ENCODE measurements around the gene PARD3.
"Not testable (repeated sequence)": the region's sequence is repeated elsewhere in the genome, so short reads cannot be mapped to it uniquely, and the experiment has no call there.

The PARD3 gene

DNA sequence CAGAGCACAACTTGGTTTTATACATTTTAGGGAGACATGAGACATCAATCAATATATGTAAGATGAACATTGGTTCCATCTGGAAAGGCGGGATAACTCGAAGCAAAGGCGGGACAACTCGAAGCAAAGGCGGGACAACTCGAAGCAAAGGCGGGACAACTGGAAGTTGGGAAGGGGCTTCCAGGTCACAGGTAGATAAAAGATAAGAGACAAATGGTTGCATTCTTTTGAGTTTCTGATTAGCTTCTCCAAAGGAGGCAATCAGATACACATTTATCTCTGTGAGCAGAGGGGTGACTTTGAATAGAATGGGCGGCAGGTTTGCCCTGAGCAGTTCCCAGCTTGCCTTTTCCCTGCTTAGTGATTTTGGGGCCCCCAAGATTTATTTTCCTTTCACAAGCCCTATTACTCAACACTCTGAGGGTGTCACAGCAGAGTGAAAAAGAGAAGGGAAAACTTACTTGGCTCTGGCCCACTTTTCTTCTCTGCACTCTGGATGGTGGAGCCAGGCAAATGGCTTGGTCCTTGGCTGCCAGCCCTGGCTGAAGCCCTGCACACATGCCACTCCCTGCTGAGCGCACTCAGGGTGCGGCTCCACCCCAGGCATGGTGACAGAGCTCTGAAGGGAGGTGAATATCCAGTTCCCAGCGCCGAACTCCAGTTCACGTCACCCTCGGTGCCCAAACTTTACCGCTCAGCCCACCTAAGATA, 46.7 kb downstream of the PARD3 start:
- DNase-seq (ENCODE audit: low spot score) (no peak), FAIRE-seq (no peak)

DNA sequence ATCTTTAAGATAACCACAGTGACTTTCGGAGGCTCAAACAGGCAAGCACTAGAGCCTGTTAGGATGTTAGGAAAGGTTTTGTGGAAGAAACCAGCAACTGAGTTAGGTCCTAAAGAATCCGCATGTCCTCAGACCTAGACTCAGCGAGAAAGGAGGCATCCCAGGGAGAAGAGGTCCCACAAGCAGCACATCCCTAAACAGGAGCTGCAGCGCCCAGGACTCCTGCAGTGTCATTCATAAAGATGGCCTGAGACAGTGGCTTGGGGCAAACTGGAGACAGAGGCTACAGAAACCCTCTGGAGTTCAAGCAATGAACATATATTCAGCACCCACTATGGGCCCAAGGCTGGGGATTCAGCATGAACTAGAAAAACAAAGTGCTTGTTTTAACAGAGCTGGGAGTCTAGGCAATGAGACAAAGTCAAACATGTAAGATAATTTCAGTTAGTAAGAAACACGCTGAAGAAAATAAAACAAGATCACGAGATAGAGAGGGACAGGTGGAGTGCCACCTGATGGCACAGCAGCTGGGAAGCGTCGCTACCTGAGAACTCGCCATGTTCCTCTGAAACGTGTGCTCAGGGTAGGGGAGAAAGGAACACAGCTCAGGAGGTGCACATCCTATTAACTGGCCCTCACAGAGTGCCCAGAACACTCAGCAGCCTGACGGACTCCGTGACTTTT, 48.1 kb downstream of the PARD3 start:
- FAIRE-seq = no peak
- DNase-seq (ENCODE audit: low spot score) = no peak

DNA sequence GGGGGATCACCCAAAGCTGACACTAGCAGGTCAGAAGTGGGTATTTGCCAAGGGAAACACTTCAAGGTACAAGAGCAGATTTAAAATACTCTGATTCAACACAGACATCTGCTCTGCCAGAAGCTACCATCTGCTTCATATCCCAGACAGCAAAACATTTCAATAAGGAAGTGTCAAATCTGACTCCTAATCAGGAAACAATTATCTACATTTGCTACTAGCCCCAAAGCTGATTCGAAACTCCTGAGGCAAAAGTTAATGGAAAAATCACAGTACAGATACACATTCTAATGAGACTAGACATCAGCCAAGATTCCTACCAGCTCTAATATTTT, 48.9 kb downstream of the PARD3 start:
- FAIRE-seq = no peak
- DNase-seq (ENCODE audit: low spot score) = no peak

GRCh38 chr10:34764472-34764946, 50.6 kb downstream of the PARD3 start:
- DNase-seq (ENCODE audit: low spot score) (no peak), FAIRE-seq (no peak)

GRCh38 chr10:34762603-34763299, 52.3 kb downstream of the PARD3 start:
- FAIRE-seq = no peak

DNA sequence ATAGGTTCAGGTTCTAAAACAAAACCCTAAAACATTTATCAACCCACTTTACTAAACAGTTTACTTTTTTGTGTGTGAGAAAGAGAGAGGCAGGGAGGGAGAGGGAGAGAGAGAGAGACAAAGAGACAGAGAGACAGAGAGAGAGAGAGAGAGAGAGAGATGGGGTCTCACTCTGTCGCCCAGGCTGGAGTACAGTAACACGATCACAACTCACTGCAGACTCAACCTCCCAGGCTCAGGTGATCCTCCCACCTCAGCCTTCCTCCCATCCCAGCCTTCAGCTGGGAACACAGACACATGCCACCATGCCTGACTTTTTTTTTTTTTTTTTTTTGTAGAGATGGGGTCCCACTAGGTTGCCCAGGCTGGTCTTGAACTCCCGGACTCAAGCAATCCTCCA, 52.9 kb downstream of the PARD3 start:
- DNase-seq (ENCODE audit: low spot score) (no peak), FAIRE-seq (no peak)

More at GRCh38 chr10:34762603-34763299, 52.3 kb downstream of the PARD3 start:
- no peak for DNase-seq (ENCODE audit: low spot score)

DNA sequence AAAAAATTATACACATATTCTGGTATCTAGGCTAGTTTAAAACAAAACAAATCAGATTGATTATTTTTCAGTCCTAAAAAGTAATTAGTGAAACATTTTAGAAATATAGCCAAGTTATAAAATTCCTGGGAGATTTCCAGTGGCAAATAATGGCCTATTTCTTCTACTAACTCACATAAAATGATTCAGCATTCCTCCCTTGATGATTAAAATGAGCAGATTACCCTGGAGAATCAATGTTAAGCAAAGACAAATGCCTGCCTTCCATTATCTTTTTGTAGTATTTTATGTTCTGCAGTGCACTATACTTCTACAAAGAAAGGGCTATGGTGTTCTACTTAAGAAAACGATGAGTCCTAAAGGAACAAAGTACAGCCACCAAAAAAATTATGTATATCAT, 53.6 kb downstream of the PARD3 start:
- FAIRE-seq (peak; percentile 33), DNase-seq (ENCODE audit: low spot score) (no peak)

- peak; percentile 54 for DNase-seq (ENCODE audit: low spot score)
Observed at GRCh38 chr10:34760606-34761005, 54.5 kb downstream of the PARD3 start.

GRCh38 chr10:34759837-34760215, 55.3 kb downstream of the PARD3 start:
- DNase-seq (ENCODE audit: low spot score) (no peak), FAIRE-seq (no peak)

More at GRCh38 chr10:34760606-34761005, 54.5 kb downstream of the PARD3 start:
- peak; percentile 81 for FAIRE-seq

DNA sequence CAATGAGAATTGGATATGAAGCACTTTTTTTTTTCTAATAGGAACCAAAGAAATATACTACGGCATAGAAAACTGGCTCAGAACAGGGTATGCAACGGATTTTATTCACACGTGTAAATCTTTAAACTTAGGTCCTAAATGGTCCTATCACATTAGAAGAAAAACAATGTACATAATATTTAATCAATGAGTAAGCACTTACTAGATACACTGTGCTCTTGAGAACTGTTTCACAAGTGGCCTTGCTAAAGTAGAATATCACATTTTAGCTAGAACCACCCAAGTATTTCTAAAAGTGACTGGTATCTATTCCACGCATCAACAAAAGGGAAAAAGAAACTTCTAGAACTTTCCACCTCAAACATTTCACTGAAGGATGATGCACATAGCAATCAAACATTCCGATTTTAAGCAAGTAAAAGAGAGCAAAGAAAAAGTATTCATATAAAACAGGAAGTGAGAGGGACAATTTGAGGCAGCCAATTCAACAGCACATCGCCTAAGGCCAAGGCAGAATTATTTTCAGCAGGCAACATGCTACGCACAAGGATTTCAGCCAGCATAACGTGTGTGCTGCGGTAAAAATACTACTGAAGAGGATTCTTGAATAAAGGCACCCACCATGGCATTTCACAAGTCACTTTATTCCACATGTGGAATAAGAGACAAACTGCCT, 55.8 kb downstream of the PARD3 start:
- DNase-seq (ENCODE audit: low spot score) (peak; percentile 19), FAIRE-seq (no peak)

DNA sequence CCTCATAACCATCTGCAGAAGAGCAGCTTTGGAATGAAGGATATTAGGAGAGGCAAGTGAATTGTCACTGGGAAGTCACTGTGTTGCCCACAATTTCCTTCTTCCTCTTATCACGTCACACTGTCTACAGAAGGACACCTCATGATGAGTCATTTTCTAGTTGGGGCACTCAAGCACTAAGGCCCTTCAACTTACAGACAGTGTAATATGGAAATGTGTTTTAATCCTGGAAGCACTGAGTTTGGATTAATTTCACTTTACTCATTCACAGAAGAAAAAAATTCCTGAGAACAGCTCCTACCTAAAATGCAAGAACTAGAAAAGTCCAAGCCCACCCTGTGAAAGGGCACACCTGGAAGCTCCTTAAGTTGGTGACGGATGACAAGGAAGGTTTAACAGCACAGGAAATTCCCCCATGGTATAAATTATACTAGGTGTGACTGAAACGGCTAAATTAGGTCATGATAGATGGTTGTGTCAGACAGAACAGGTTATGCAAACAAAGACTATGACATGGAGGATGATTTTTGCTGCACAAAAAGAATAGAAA, 56.6 kb downstream of the PARD3 start:
- DNase-seq (ENCODE audit: low spot score) (peak; percentile 99), FAIRE-seq (peak; percentile 99)

DNA sequence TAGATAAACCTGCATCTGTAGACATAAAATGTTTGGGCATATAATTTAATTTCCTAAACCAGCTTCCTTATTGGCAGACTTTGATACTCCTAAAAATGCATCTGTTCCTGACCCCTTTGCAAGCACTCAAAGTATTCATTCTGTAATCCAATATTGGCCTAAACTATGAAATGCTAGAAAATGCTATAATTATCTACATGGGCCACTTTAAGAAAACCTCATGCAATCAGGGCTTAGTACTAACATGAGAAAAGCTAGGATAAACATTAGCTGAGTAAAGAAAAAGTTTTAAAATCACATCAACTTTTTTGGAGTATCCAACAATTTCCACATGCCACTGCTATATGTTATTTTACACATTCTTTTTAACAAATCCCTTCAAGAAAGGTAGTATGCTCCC, 57.2 kb downstream of the PARD3 start:
- DNase-seq (ENCODE audit: low spot score) (no peak), FAIRE-seq (no peak)

DNA sequence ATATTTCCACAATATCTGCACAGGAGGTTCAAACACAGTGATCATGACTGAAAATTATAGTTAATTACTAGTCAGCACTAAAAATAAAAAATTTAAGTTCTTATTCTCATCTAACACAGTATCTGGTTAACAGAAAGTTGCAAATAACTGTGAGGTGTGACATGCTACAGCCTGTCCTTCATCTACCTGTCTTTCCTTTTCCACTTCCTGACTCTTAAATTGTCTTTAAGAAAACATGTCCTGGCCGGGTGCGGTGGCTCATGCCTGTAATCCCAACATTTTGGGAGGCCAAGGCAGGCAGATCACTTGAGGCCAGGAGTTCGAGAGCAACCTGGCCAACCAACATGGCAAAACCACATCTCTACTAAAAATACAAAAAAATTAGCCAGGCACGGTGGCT, 57.9 kb downstream of the PARD3 start:
- not testable (repeated sequence) for FAIRE-seq; DNase-seq (ENCODE audit: low spot score)

- FAIRE-seq = no peak
- DNase-seq (ENCODE audit: low spot score) = no peak
Observed at GRCh38 chr10:34756584-34756983, 58.5 kb downstream of the PARD3 start.

- no peak for DNase-seq (ENCODE audit: low spot score)
- FAIRE-seq = no peak
Observed at GRCh38 chr10:34753014-34753757, 61.9 kb downstream of the PARD3 start.

- no peak for FAIRE-seq
- DNase-seq (ENCODE audit: low spot score) = no peak
Observed at GRCh38 chr10:34751272-34751671, 63.8 kb downstream of the PARD3 start.

DNA sequence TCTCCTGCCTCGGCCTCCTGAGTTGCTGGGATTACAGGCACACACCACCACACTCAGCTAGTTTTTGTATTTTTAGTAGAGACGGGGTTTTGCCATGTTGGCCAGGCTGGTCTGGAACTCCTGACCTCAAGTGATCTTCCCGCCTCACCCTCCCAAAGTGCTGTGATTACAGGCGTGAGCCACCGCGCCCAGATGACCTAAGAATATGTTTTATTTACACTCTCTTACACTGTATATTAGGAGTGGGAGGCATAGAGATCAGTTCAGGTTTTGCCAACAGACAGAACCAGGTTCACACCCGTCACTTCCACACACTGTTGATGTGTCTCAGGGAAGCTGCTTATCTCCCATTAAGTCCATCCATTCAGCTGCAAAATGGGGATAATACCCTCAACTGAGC, 64.3 kb downstream of the PARD3 start:
- FAIRE-seq; DNase-seq (ENCODE audit: low spot score): not testable (repeated sequence)

DNA sequence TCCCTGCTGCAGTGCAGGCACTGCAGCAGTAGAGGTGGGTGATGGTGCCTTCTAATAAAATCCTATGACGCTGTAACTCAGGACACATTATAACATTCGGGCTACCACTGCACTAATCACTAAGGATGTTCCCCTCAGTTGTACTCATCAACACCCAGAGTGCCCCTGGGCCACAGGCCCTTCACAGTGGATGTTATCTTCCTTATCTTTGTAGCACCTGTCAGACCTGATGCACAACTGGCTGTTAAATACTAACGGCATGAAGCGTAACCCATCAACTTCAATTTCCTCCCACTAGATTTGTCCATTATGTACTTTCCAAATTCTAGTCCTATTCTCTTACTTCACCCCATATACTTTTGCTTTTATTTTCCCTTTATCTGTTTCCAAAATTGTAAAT, 66.3 kb downstream of the PARD3 start:
- FAIRE-seq (no peak), DNase-seq (ENCODE audit: low spot score) (no peak)

DNA sequence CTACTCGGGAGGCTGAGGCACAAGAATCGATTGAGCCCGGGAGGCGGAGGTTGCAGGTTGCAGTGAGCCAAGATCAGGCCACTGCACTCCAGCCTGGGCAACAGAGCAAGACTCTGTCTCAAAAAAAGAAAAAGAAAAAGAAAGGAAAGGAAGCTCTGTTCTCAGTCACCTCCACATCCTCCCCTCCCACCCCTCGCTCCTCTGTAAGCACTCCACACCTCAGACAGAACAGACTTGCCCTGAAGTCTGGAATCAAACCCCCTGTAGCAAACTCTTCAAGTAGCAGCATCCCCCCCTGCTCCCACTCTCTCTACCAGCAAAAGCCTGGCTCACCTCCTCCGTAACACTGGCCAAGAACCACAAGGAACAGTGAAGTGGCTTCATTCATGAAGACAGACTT, 66.7 kb downstream of the PARD3 start:
- FAIRE-seq = no peak
- no peak for DNase-seq (ENCODE audit: low spot score)

DNA sequence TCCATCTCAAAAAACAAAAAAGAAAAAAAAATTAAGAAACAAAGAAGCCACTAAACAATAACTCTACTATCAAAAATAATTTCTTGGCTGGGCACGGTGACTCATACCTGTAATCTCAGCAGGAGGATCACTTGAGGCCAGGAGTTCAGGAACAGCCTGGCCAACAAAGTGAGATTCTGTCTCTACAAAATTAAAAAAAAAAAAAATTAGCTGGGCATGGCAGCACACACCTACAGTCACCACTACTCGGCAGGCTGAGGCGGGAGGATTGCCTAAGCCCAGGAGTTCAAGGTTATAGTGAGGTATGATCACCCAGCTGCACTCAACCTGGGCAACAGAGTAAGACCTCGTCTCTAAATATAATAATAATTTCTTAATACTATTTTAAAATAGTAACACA, 69.0 kb downstream of the PARD3 start:
- DNase-seq (ENCODE audit: low spot score) (peak; percentile 37), FAIRE-seq (peak; percentile 78)

DNA sequence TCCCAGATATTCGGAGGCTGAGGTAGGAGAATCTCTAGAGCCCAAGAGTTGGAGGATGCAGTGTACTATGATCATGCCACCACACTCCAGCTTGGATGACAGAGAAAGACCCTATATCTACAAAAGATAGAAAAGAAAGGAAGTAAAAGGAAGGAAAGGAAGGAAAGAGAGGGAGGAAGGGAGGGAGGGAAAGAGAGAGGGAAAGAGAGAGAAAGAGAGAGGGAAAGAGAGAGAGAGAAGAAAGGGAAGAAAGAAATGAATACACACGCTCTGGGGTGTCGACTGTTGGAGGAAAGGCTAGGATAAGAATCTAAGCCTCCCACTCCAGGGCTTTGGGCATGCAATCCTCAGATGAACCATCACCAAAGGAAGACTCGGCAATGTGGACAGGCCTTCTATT, 69.9 kb downstream of the PARD3 start:
- DNase-seq (ENCODE audit: low spot score) = no peak
- FAIRE-seq = no peak

Measured in RCC 7860 (cell line).